Measurements from ENCODE around the gene NAGPA. TPM values are rescaled to one million over a fixed set of nuclear protein-coding genes. Genes with fewer than 3 reads are reported as not detected.

NAGPA gene
- total RNA-seq, 3 donors from 2014 or later, result 21.5 to 34.7 (median 24.9) TPM

DNA sequence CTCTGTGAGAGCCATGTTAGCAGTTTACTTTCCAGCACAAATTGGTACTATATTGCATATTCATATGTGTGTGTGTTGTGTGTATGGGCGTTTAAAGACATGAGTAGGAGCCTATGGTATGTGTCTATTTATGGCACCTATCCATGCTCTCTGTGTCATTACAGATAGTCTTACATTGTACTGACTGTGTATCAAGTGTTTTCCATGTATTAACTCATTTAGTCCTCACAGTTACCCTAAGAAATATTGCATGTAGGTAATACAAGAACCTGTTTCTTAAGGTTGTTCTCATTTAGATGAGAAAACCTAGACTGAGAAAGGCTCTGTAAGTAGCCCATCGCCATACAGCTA lies 39.5 kb upstream of the NAGPA start:
- Histone ChIP-seq H3K9me3 (no peaks in the 10 kb centered on the region), H3K4me3 (no peak overlapping the region), H3K36me3 (ENCODE audit: low read depth) (no peaks in the 10 kb centered on the region), H3K4me1 (ENCODE audit: low read depth) (peaks cover 12% of the 10 kb centered on the region)
- TF ChIP-seq, protein P1, sequence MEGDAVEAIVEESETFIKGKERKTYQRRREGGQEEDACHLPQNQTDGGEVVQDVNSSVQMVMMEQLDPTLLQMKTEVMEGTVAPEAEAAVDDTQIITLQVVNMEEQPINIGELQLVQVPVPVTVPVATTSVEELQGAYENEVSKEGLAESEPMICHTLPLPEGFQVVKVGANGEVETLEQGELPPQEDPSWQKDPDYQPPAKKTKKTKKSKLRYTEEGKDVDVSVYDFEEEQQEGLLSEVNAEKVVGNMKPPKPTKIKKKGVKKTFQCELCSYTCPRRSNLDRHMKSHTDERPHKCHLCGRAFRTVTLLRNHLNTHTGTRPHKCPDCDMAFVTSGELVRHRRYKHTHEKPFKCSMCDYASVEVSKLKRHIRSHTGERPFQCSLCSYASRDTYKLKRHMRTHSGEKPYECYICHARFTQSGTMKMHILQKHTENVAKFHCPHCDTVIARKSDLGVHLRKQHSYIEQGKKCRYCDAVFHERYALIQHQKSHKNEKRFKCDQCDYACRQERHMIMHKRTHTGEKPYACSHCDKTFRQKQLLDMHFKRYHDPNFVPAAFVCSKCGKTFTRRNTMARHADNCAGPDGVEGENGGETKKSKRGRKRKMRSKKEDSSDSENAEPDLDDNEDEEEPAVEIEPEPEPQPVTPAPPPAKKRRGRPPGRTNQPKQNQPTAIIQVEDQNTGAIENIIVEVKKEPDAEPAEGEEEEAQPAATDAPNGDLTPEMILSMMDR (IDR thresholded peaks at IDR 0.05), result no peak
- intact Hi-C loops (cut with DNase I, micrococcal nuclease), result no loop called here
- DNase-seq, result no peak
- no peak for ATAC-seq

DNA sequence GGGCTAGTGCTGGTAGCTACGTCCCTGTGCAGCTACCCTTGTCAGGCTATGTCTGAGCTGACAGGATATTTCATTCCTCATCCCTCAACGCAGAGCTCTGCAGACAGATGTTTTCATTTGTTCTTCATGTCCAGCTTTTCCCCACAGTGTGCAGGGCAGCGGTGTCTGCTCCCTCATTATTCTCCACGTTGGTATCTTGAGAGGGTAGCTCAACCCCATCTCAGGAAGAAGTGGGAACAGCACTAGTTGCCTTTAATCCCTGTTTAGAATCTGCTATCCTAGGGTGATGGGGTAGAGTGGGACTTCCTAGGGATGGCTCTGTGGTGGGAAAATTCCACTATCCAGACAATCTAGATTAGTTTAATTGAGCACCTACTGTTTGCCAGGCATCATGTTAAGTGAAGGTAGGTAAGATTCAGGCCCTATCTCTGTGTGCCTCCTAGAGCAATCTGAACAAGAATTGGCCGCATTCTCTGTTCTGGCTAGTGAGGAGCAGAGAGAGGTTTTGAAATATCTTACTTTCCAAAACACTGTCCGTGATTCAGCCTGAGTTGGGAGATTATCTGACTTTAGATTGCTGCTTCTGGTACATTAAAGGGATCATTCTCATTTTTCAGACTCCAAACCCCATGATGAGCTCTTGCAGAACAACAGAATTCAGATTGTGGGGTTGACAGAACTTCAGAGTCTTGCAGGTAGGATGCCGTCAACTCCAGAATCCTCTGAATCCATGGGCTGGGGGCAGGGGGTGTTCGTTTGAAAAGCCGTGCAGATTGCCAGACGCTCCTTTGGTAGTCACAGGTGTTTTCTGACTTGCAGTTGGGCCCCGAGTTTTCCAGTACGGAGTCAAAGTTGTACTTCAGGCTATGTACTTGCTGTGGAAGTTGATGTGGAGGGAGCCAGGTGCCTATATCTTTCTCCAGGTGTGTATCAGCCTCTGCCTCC lies 38.9 kb upstream of the NAGPA start:
- Histone ChIP-seq H3K4me1 (ENCODE audit: low read depth) (peaks cover 12% of the 10 kb centered on the region), H3K4me3 (peak overlapping the region; percentile 30), H3K36me3 (ENCODE audit: low read depth) (no peaks in the 10 kb centered on the region), H3K9me3 (no peaks in the 10 kb centered on the region)
- intact Hi-C loops (cut with DNase I, micrococcal nuclease), result no loop called here
- no peak for ATAC-seq
- TF ChIP-seq, protein P1 (IDR thresholded peaks at IDR 0.05), result no peak
- DNase-seq, result no peak

DNA sequence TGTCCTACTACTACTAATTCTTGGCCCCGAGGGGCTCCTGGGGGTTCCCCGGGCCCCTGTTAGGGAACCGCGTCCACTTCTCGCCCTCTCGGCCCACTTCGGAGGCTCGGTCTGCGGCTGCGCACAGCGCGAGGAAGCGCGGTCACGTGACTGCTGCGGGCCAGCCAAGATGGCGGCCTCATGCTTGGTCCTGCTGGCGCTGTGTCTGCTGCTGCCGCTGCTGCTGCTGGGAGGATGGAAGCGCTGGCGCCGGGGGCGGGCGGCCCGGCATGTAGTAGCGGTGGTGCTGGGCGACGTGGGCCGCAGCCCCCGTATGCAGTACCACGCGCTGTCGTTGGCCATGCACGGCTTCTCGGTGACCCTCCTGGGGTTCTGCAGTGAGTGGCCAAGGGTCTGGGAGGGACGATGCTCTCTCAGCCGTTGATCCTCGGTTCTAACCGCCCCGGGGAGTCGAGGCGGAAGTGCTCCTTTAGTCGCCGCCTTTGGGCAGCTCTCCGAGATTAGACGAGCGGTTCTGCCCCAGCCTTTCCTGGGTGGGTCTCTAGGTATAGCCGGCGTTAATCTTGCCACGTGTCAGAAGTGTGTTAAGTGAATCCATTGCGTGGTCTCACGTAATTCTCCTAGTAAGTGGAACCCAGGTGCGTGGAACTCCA lies 38.1 kb upstream of the NAGPA start, which contains the start of gene ALG1:
Gene ALG1, plus strand, starts transcription at position 163 of the 653 bp plus-strand sequence. Its CDS starts 7 bp downstream, at position 170.
- intact Hi-C loops (cut with DNase I, micrococcal nuclease), result no loop called here
- ATAC-seq (peak; percentile 95), DNase-seq (peak; percentile 93 to 94 (median 93))
- peak within 1 kb of the TSS; percentile 30 for H3K4me3 ChIP-seq
- TF ChIP-seq, protein P1 (IDR thresholded peaks at IDR 0.05), result no peak
- H3K36me3 ChIP-seq (ENCODE audit: low read depth), result no peaks in the 10 kb centered on the region
- H3K9me3 ChIP-seq, result no peaks in the 10 kb centered on the region
- peaks cover 12% of the 10 kb centered on the region for H3K4me1 ChIP-seq (ENCODE audit: low read depth)

DNA sequence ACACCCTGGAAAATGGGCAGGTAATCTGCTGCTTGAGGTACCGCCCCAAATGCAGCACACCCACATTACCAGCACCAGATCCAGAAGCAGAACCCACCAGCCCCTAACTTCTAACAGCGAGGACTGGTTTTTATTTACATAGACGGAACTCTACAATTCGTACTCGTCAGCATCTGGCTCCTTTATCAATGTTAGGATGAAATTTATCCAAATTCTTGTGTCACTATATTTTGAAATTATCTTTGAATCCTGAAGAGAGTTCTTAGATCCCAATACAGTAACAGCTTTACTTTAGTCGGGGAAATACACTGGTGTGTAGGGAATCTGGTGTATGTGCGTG lies 37.6 kb upstream of the NAGPA start:
- no peak for DNase-seq
- H3K4me1 ChIP-seq (ENCODE audit: low read depth), result peaks cover 12% of the 10 kb centered on the region
- H3K36me3 ChIP-seq (ENCODE audit: low read depth), result no peaks in the 10 kb centered on the region
- no peaks in the 10 kb centered on the region for H3K9me3 ChIP-seq
- H3K4me3 ChIP-seq, result no peak overlapping the region
- ATAC-seq, result no peak
- intact Hi-C loops (cut with DNase I, micrococcal nuclease), result no loop called here
- TF ChIP-seq, protein P1 (IDR thresholded peaks at IDR 0.05), result no peak

DNA sequence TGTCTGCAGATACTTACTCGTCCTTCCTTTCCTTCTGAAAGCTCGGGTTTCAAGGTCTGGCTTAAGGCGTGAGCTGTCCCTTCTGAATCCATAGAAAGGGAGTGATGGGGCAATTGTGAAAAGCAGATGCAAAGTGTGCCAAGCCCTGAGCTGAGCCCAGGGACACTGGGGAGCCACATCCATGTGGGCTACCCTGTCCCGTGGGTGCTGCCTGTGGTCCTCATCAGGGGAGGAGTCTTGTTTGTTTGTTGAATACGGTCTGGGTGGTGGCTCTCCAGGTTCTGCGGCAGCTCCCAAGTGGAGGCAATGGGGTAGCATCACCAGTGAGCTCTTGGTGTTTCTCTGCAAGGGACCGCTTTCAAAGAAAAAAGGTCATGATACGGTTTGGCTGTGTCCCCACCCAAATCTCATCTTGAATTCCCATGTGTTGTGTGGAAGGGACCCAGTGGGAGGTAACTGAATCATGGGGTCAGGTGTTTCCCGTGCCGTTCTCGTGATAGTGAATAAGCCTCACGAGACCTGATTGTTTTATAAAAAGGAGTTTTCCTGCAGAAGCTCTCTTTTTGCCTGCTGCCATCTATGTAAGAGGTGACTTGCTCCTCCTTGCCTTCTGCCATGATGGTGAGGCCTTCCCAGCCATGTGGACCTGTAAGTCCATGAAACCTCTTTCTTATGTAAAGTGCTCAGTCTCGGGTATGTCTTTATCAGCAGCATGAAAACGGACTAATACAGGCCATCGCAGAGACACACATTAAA lies 36.9 kb upstream of the NAGPA start:
- ATAC-seq, result no peak
- H3K4me1 ChIP-seq (ENCODE audit: low read depth), result peaks cover 15% of the 10 kb centered on the region
- TF ChIP-seq, protein P1 (IDR thresholded peaks at IDR 0.05), result no peak
- H3K9me3 ChIP-seq, result no peaks in the 10 kb centered on the region
- H3K4me3 ChIP-seq, result no peak overlapping the region
- no peak for DNase-seq
- intact Hi-C loops (cut with DNase I, micrococcal nuclease), result no loop called here
- no peaks in the 10 kb centered on the region for H3K36me3 ChIP-seq (ENCODE audit: low read depth)
